ENCODE data around the gene ESD.
"Not testable (repeated sequence)": the region's sequence is repeated elsewhere in the genome, so short reads cannot be mapped to it uniquely, and the experiment has no call there.

Gene ESD

DNA sequence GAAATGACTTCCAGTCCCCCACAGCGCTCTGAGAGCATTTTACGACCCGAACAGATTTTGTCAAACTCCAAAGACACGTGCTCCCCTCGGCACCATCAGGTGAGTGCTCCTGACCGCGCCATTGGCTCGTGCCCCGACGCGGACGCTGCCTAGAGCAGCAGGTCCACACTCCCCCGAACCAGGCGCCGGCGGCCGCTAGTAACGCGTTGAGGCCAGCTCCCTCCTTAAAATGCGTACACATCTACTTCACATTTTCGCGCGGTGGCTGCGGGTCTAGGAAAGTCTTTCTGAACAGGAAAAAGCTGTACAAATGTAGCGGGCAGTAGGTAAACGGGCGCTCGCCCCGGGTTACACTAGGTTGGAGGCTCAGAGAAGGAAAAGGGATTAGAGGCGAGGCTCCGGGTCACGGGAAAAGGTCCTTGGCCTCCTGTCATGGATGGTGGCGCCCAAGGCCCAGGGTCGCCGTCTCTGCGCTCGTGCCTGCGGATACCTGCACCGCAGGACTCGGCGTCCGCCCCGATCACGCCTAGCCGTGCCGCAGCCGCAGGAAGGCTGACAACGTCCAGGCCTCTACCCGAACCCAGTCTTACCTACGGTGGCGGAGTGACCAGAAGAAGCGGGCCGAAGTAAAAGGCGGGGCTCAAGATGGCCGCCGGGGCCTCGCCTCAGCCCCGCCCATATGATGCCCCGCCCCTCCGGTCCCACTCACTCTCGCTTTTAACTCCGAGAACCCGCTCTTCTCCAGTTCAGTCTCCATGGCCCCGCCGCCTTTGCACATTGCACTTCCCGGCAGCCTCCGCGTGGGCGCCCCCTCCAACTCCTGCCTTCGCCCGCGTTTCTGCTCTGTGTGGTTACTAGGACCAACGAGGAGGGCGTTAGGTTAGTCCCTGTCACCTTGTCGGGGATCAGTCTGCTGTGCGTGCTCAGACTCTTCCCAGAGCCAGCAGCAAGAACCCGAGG lies at the start of gene ESD:
TSS of gene ESD (minus strand) at position 647 of the 960 bp plus-strand sequence. CDS start 5,748 bp downstream, outside the sequence.
- in situ Hi-C loops (cut with MboI; ENCODE audit: low sequenced_read_pairs): no loop called here

GRCh38 chr13:46846726-46847125 lies 49.8 kb upstream of the ESD start:
- in situ Hi-C loops (cut with MboI; ENCODE audit: low sequenced_read_pairs): no loop called here

GRCh38 chr13:46845146-46845545 lies 48.2 kb upstream of the ESD start:
- in situ Hi-C loops (cut with MboI; ENCODE audit: low sequenced_read_pairs): no loop called here

- in situ Hi-C loops (cut with MboI; ENCODE audit: low sequenced_read_pairs): no loop called here
Observed at GRCh38 chr13:46844431-46844830, 47.5 kb upstream of the ESD start.

GRCh38 chr13:46839399-46839798 lies 42.4 kb upstream of the ESD start:
- in situ Hi-C loops (cut with MboI; ENCODE audit: low sequenced_read_pairs): no loop called here

GRCh38 chr13:46834657-46835056 lies 37.7 kb upstream of the ESD start:
- in situ Hi-C loops (cut with MboI; ENCODE audit: low sequenced_read_pairs): no loop called here

- in situ Hi-C loops (cut with MboI; ENCODE audit: low sequenced_read_pairs): no loop called here
Observed at GRCh38 chr13:46831588-46832194, 34.7 kb upstream of the ESD start.

- in situ Hi-C loops (cut with MboI; ENCODE audit: low sequenced_read_pairs): no loop called here
Observed at GRCh38 chr13:46830405-46831005, 33.5 kb upstream of the ESD start.

DNA sequence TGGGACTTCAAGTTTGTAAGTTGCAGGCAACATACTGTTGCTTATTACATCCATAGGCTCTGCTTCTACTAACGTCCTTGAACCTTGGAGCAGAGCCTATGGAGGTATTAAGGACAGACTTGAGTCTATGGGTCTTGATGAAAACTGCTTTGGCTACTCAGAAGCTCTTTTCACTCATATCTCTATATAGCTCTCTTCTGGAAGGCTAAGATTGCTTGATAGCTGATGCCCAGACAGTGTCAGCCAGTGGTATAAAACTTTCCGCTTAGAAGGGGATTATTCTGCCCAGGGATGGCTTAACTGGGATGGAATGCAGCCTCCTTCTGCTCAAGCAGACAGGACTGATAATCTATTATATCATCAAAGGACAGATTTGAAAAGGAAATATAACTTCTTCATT lies 25.6 kb upstream of the ESD start:
- in situ Hi-C loops (cut with MboI; ENCODE audit: low sequenced_read_pairs): no loop called here

DNA sequence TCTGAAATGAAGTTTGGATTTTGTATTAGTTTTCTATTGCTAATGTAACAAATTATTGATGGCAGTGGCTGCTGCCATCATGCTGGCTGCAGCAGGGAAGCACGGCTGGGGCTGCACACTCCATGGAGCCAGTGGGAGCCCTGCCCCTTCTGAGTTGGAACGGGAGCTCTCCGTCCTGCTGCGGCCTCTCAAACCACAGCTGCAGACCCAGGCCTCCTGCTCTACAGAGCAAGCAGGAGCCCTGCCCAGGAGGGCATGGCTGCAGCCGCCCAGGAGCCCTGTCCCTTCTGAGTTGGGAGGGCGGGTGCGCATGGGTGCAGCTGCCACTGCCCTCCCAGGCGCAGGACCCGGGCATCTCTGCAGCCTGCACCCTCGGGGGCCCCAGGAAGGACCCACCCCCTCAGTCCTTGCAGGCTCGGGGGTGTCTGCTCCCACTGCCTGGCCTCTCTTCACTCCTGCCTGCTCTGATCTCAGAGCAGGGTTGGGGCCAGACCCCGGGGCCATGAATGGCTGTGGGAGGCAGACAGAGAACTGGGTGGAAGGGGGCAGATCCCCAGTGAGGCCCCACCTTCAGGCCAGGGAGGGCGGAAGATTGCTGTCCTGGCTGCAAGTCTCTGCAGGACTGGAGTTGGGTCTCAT lies 21.0 kb upstream of the ESD start:
- in situ Hi-C loops (cut with MboI; ENCODE audit: low sequenced_read_pairs): no loop called here

GRCh38 chr13:46817095-46817494 lies 20.1 kb upstream of the ESD start:
- in situ Hi-C loops (cut with MboI; ENCODE audit: low sequenced_read_pairs): no loop called here

GRCh38 chr13:46816371-46816770 lies 19.4 kb upstream of the ESD start:
- in situ Hi-C loops (cut with MboI; ENCODE audit: low sequenced_read_pairs): no loop called here

DNA sequence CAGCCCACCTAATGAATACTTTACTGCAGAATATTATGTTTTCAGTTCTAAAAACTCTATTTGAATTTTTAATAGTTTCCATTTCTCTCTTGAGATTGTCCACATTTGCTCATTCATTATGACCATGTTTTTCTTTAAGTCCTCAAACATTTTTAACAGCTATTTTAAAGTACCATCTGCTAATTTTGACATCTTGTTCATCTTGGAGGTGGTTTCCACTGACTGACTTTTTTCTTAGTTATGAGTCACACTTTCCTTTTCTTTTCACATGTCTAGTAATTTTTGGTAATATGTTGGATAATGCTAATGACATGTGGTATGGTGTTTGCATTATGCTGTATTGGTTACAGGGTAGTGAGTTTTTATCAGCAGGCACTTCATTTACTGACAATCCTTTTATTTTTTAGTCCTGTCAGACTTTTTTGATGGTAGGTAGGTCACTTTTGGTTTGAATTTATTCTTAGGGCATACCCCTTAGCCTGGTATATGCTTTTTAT lies 15.4 kb upstream of the ESD start:
- in situ Hi-C loops (cut with MboI; ENCODE audit: low sequenced_read_pairs): no loop called here

- in situ Hi-C loops (cut with MboI; ENCODE audit: low sequenced_read_pairs): no loop called here
Observed at GRCh38 chr13:46810440-46810839, 13.5 kb upstream of the ESD start.

DNA sequence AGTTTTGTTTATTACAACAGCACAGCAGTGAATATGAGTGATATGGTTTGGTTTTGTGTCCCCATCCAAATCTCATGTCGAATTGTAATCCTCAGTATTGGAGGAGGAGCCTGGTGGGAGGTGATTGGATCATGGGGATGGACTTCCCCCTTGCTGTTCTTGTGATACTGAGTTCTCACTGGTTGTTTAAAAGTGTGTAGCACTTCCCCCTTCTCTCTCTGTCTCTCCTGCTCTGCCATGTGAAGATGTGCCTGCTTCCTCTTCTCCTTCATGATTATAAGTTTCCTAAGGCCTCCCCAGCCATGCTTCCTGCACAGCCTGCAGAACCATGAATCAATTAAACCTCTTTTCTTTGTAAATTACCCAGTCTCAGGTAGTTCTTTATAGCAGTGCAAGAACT lies 8.0 kb upstream of the ESD start:
- in situ Hi-C loops (cut with MboI; ENCODE audit: low sequenced_read_pairs): not testable (repeated sequence)

DNA sequence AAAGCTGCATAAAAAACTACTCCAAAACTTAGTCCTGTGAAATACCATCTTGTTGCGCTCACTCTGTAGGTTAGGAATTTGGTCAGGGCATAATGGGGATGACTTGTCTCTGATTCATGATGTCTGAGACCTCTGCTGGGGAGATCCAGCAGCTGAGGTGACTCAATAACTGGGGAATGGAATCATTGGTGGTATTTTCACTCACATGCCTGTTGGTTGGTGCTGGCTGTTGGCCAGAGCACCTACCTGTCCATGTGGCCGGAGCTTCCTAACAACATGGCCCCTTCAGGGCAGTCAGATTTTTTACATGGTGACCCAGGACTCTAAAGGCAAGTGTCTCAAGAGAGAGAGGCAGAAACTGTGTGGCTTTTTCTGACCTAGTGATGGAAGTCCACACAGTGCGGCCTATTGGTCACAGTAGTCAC lies 7.4 kb upstream of the ESD start:
- in situ Hi-C loops (cut with MboI; ENCODE audit: low sequenced_read_pairs): no loop called here

DNA sequence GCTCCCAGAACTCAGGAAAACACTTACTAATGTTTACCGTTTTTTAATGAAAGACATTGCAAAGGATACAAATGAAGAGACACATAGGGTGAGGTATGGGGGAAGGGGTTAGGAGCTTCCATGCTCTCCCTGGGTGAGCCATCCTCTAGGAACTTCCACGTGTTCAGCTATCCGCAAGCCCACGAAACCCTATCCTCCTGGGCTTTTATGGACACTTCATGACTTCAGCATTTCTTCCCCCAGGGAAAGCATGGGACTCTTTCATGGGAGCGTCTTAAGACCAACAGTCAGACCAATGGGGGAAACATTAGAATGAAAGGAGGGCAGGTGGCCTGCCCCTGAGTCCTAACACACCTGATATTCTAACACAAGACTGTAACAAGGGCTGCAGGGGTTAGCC lies 6.6 kb upstream of the ESD start:
- in situ Hi-C loops (cut with MboI; ENCODE audit: low sequenced_read_pairs): no loop called here

DNA sequence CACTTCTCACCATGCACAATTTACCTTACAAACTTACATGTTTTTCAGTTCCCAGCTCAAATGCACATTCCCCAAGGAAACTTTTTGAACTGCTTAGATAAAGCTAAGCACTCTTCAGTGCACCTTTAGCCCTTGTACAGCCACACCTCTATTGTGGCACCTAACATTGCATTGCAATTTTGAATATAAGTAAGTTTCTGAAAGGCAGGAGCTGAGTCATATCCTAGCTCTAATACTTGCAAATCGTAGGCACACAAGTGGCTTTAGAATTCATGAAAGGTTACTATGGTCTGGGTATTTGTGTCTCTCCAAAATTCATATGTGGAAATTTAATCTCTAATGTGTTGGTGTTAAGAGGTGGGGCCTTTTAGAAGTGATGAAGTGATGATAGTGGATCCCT lies 4.9 kb upstream of the ESD start:
- in situ Hi-C loops (cut with MboI; ENCODE audit: low sequenced_read_pairs): no loop called here

DNA sequence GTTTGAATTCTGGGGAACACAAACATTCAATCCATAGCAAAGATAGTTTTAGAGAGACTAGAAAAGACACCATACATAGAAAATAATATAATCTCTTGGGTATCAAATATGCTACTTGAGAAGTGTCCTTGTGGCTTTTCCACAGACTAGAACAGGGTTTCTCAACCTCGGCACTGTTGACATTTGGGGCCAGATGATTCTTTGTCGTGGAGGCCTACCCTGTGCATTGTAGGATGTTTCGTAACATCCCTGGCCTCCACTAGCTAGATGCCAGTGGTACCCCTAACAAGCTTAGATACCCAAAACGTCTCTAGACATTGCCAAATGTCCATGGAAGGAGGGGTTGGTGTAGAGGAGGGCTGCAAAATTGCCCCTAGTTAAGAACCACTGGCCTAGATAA lies 2.2 kb upstream of the ESD start:
- in situ Hi-C loops (cut with MboI; ENCODE audit: low sequenced_read_pairs): no loop called here

GRCh38 chr13:46797501-46798237 lies 708 bp upstream of the ESD start:
- in situ Hi-C loops (cut with MboI; ENCODE audit: low sequenced_read_pairs): no loop called here

DNA sequence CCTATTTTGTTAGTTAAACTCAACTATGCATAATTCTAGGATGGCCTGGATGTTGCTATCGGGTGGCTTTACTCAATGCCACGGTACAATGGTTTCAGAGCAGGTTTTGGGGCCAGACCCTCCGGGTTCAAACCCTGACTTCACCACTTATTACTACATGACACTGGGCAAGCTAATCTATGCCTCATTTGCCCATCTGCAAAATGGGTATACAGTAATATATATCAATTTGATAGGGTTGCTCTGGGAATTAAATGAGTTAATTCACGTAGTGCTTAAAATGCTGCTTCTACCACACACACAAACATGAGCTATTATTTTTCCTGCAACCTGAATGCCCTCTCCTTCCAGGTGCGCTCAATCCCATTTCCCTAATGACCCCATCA lies 839 bp downstream of the ESD start:
- in situ Hi-C loops (cut with MboI; ENCODE audit: low sequenced_read_pairs): no loop called here
